GM18867 (cell line): ENCODE results near the gene AGO1.
"Not testable (repeated sequence)": the region's sequence is repeated elsewhere in the genome, so short reads cannot be mapped to it uniquely, and the experiment has no call there.

Experiments used
- ATAC-seq: cut with Tn5 transposase; IDR thresholded peaks from one replicate; pipeline ENCODE4 v1.9.1; 2021; ENCODE audit warnings: mild to moderate bottlenecking, moderate library complexity; ENCODE audit not compliant: unreplicated experiment

The AGO1 gene

DNA sequence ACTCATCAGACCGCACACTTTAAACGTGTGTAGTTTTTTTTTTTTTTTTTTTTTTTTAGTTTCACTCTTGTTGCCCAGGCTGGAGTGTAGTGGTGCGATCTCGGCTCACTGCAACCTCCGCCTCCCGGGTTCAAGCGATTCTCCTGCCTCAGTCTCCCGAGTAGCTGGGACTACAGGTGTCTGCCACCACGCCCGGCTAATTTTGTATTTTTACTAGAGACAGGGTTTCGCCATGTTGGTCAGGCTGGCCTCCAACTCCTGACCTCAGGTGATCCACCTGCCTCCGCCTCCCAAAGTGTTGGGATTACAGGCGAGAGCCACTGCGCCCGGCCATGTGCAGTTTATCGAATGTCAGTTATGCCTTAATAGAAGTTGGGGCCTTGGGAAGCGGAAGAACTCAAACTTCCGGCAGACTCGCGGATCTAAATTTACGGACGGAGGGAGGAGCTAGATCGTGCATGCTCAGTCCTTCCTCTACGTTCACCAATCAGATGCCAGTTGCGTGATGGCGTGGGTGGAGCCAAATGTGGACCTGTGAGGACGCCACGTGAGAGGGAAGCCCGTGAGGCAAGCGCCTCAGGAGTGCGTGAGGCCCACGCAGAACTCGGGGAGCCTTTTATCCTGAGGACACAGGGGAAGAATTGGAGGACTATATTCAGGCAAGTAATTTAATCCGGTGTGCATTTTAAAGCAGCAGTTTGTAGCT lies 13.6 kb upstream of the AGO1 start:
- ATAC-seq = not testable (repeated sequence)

DNA sequence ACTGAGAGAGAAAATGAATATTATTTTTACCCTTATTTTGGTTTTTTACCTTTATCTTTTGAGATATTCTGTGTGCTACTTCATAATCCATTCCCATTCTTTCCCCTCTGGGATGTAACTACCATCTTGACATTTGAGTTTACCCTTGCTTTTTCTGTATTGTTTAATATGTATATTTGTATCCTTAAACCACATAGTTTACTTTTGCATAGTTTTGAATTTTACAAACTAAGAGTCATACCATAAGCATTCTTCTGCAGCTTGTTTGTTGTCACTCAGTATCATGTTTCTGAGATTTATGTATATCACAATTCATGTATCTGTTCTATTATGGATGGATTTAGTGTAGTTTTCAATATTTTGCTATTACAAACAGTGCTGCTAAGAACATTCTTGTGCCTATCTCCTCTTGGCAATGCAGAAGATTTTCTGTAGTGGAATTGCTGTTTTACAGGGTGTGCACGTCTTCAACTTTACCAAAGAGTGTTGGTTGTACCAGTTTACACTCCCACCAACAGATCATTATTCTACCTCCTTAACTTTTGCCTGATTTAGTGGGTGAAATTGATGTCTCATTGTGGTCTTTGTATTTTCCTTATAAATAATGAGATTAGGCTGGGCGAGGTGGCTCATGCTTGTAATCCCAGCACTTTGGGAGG lies 12.2 kb upstream of the AGO1 start:
- no peak for ATAC-seq

DNA sequence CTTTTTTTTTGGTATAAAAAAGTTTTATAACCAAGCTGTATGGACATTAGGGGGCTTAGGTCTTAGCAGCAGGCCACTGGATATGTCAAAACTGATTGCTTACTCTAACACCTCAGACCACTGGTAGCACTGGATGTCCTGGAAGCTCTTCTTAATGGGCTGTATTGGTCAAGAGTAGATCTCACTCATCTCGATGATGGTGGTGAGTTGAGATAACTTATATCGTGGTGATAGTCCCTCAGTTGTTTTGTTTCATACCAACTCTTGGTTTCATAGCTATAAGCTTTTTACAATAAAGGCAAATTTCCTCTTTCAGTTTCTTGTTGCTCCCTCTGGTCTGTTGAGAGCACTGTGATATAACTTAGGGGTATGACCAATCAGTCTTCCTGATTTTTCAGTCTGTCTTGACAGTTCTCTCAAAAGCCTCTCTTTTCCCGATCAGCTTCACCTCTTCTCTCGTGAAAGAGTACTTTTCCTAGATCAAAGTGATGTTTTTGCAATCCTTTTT lies 9.7 kb upstream of the AGO1 start:
- ATAC-seq = no peak

DNA sequence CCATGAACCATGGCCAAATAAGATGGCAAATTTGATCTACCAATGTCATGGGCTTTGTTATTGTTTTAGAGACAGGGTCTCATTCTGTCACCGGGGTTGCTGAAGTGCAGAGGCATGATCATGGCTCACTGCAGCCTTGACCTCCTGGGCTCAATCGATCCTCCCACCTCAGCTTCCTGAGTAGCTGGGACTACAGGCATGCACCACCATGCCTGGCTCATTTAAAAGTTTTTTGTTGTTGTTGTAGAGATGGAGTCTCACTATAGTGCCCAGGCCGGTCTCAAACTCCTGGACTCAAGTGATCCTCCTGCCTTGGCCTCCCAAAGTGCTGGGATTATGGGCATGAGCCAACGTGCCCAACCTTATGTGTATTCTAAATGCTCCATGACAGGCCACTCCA lies 8.9 kb upstream of the AGO1 start:
- not testable (repeated sequence) for ATAC-seq

DNA sequence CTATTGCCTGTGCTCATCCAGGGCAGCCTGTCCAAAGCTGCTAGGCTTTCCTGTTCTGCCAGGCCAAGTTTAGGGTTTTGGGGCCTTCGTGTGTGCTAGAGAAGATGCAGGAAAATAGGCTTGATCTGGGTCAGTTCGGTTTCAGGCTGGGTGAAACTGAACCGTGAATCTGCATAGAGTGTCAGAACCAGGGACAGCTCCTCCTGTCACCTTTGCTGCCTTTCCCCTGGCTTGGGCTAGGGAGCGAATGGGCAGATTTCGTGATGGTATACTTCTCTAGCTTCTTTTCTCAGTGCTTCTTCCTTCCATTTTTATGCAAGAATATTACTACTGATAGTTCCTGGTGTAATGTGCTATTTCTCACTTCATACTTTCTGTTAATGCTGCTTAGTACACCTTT lies 6.0 kb upstream of the AGO1 start:
- ATAC-seq = no peak

DNA sequence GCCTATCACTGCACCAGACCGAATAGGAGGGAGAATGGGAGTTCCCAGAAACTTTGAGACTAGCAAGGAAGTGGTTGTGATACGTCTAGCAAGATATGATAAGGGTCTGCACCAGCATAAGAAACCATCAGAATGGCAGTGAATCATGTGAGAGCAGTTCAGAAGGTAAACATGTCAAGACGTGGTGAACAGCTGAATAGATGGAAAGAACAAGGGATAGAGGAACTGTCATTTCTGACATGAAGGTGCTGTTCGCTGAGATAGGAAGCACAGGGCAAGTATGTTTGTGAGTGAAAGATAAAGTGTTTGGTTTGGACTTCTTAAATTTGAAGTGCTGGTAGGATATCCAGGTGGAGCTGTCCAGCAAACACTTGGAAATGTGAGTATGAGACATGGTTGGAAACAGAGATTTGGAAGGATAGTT lies 1.1 kb upstream of the AGO1 start:
- ATAC-seq = no peak

DNA sequence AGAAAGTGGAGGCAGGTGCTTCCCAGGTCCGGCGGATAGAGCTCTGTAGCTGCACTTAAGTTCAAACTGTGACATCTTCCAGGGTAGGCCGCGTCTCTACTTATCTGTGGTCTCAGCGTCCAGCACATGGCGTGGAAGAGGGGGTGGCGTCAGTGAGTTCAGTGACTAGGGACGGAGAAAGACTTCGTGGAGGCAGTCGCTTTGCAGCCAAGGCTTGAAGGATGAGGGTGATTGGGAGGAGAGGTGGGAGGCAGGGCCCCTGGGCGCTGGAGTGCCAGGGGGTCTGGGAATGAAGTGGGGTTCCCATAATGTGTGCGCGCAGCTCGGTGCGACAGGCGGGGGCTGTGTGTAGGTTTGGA lies 444 bp upstream of the AGO1 start:
- ATAC-seq = no peak

DNA sequence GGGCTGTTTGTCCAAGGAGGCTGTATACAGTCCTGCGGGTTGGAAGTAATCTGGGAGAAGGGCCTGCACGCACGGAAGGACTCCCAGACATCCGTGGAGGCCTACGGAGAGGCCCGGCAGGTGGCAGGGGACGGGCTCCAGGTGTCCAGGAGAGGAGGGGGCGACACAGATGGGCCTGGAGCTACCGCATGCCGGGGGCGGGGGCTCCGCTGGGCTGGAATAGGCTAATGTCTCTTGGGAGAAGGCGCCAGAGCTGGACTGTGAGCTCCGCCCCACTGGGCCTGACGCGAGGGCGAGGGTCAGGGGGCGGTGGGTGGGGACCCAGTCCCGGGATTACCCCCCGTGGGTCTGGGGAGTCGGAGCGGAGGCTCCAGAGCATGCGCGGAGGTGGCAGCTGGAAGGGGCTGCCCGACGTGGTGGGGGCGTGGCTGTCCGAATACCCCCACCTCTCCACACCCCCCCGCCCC lies 659 bp downstream of the AGO1 start:
- peak; percentile 2 for ATAC-seq

DNA sequence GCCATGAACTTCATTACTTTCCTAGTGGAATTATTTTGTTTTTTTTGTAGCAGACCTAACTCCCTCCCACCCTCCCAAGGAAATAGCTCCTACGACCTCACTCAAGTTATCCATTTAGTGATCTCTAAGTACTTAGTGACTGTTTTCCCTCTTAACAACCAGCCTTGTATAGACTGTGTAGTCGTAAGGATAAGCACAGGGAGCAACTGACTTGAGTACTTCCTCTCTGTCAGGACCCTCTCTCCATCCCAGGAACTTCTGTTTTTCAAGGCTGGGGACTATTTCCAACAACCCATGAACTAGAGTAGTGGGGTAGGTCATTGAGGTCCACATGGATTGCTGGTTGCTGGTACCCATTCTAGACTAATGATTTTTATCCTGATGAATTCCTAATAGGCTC lies 1.9 kb downstream of the AGO1 start:
- no peak for ATAC-seq

DNA sequence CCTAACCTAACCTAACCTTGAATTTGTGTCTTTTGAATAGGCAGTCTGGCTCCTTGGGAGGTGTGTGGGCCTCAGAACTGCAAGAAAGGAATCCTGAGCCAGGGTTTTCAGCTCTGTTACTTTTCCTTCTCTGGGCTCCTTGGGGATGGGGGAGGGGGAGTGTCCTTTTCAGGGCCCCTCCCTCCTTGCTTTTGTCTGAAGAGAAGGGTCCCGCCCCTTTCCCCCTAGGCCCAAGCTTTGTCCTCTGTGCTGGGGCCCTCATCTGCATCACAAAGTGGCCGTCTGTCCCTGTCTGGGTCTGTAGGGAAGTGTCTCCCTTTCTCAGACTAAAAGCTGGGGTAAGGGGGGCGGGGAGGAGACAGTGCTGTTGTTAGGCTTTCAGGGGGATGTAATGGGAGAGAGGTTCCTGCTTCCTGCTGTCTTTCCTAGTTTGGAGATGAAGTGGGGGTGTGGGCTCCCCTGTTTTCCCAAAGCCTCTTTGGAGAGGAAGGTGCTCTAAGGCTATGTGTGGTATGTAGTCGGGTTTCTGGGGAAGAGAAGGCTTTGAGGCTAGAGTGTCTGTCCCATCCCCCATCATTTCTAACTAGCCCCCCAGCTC lies 3.1 kb downstream of the AGO1 start:
- no peak for ATAC-seq

DNA sequence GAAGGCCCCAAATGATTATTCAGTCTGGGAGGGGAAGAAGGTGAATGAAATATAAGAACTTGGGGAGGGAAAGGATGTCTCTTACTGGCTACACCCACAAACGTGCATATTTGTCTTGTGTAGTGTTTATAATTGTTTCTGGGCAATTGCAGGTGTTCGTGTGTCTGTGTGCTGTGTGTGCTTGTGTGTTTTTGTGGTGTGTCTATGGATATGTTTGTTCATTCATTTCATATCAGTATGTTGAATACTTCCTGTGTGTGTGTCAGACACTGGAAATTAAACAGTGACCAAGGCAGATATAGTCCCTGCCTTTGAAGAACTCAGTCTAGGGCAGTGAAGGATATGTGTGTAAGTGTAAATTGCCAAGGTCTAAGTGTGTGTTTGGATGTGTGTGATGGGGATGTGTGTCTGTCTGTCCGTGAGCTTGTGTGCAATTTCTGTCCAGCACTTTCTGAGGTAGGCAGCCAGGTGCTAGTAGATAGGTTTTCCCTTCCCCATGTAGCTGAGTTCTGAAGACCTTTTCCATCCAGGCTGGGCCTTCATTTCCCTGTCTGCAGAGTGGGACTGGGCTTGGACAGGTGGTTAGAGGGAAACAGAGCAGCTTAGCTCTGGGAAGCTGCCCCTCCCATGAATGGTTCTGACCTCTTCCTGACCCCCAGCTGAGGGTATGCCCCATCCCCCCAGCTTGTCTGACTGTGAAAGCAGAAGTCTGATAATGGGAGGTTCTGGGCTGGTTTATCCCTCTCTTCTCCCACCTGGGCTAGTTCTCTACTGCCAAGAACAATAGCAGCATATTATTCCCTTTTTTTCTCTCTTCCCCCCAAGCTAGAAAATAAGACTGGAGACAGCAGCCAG lies 3.8 kb downstream of the AGO1 start:
- no peak for ATAC-seq

DNA sequence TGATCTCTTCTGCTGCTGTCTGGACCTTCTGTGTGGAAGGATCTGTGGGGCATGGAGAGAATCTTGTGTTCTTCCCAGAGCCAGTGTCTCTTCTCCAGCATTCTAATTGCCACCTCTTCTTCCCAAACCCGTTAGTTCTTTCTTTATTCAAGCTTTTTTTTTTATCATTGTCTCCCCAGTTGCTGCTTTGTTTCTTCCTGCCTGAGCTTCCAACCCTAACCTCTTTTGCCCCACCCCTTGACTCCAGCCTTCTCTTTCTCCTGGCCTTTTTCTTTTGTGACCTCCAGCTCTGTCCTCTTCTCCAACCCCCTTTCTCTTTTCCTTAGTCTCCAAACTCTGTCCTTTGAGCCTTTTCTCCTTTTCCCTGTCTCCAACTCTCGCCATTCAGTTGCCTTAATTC lies 4.5 kb downstream of the AGO1 start:
- no peak for ATAC-seq

DNA sequence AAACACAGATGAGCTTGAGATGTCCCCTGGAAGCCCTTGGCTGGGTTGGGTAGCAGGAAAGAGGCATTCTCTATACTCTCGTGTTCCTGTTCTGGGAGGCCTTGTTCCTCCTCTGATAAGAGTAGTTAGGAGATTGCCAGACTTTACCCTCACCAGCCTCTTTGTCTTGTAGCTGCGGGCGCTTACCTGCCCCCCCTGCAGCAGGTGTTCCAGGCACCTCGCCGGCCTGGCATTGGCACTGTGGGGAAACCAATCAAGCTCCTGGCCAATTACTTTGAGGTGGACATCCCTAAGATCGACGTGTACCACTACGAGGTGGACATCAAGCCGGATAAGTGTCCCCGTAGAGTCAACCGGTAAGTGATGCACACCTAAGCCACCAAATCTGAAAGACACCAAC lies 5.2 kb downstream of the AGO1 start:
- ATAC-seq = no peak

DNA sequence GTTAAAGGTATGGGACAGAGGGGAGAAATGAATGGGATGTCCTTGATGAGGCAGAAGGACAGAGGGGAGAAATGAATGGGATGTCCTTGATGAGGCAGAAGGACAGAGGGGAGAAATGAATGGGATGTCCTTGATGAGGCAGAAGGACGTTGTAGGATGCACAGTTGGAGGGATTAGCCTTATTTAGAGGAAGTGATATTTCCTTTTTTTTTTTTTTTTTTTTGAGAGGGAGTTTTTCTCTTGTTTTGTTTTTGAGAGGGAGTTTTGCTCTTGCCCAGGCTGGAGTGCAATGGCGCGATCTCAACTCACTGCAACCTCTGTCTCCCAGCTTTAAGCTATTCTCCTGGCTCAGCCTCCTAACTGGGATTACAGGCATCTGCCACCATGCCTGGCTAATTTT lies 6.0 kb downstream of the AGO1 start:
- ATAC-seq = not testable (repeated sequence)

DNA sequence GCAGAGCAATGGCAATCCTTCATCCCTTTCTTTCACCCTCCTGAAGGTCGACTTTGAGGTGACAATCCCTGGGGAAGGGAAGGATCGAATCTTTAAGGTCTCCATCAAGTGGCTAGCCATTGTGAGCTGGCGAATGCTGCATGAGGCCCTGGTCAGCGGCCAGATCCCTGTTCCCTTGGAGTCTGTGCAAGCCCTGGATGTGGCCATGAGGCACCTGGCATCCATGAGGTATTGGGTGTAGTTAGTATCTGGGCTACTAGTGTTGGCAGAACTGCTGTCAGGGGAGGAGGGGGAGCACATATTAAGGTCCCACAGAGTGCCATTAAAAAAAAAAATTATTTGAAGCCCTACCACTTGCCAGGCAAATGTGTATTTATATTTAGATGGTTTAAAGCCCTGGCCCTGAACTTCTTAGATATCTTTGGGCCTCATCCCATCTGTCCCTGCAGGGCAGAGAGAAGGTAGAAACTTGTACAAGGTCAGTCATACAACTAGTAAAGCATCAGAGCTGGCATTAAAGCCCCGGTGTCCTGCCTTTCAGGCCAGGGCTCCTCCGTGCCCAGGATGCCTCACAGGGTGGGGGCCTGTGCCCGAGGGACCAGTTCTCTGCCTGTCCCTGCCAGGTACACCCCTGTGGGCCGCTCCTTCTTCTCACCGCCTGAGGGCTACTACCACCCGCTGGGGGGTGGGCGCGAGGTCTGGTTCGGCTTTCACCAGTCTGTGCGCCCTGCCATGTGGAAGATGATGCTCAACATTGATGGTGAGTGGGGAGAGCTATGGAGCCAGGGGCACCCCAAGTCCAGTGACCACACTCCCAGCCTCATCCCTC lies 10.3 kb downstream of the AGO1 start:
- ATAC-seq = no peak

DNA sequence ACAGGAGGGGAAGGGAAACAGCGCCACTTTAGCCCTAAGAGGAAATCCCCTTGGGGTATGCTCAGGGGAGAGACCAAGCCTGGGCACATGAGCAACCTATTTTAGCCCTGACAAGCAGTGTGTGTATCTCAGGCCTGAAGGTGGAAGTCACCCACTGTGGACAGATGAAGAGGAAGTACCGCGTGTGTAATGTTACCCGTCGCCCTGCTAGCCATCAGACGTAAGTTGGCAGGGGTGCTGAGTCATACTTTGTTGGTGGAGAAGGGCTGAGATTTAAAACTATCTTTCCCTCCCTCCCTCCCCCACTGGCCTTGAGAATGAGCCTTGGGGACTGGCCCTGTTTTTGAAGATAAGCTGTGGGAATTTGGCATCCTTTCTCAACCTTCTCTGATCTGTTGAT lies 11.2 kb downstream of the AGO1 start:
- no peak for ATAC-seq

DNA sequence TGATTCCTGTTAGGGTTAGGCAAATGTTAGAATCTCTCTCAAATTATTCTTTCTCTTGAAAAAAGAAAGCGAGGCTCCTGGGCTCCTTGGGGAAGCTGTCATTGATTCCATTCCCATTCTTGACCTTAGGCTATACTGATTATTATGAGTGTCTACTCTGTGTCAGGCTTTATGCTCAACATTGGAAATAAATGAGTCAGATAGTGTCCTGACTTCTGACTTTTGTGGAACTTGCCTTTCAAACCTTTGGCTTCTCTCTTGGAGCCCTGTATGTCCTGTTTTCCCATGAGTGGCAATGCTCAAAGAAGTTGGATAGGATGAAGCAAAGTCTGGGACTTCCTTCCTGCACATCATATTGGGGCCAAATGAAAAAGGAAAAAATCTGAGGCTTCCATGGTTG lies 11.6 kb downstream of the AGO1 start:
- ATAC-seq = no peak

DNA sequence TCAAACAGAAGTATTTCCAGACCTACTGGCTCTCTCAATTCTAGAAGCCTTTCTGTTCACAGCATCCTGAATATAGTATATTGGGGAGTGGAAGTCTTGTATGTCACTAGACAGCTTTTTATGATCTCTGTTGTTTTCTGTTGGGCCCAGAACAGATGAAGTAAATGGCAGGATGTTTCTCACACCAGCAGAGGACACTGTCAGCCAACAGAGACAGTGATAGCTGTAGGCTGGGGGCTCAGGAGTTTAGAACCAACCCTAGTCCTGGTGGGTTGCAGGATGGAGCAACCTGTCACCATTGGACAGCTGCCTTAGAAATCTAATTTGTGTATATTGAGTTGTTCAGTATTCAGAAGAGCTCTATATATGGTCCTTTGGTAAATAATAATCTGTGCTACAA lies 16.9 kb downstream of the AGO1 start:
- ATAC-seq = no peak

DNA sequence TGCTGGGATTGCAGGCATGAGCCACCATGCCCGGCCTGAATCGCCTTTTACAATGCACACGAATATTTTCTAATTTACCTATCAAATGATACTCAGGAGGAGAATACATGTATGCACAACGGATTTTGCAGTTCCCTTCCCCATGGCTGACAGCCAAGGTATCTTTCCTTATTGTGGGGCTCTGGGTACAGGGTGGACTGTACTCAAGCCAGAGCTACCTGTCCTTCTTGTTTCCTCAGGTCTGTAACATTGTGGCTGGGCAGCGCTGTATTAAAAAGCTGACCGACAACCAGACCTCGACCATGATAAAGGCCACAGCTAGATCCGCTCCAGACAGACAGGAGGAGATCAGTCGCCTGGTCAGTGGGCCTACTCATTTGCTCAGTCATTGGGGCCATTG lies 18.2 kb downstream of the AGO1 start:
- no peak for ATAC-seq

DNA sequence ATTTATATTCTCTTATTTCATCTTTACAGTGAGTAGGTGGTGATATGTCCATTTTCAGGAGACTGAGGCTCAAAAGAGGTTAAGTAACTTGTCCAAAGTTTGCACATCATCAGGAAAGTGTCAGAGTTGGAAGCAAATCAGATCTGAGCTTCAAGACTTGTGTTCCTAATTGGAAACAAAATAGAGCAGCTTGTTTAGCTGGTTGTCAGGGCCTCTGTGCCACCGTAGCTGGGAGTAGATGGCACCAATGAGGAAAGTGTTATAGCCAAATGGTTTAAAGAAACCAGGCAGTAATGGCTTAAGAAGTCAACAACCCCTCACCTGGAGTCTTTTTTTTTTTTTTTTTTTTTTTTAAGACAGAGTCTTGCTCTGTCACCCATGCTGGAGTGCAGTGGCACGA lies 19.7 kb downstream of the AGO1 start:
- no peak for ATAC-seq
